Astrocyte (in vitro differentiated cells and primary cell): Measurements from ENCODE around the gene NEB.

ENCODE experiments used
- CTCF ChIP-seq: IDR thresholded peaks from 2 replicates; pipeline ENCODE4 v1.5.1; 2011; ENCODE audit warnings: low read depth, mild to moderate bottlenecking, inconsistent platforms, low read length, moderate library complexity; ENCODE audit not compliant: insufficient read depth
- EZH2 ChIP-seq: IDR thresholded peaks from 2 replicates; pipeline ENCODE4 v1.6.1; 2012; ENCODE audit warnings: mild to moderate bottlenecking, low read length, inconsistent platforms; ENCODE audit not compliant: insufficient read depth

- TF ChIP-seq CTCF: no peak
- TF ChIP-seq EZH2: no peak
Measured at GRCh38 chr2:151439127-151439526, 295.1 kb downstream of the NEB start.
